Measurements from ENCODE around the gene NKX6-2. TPM values are rescaled to one million over a fixed set of nuclear protein-coding genes. Genes with fewer than 3 reads are reported as not detected.

Gene NKX6-2
- total RNA-seq, 2 donors from 2014 or later: 5.0 TPM; not detected in 1

- Histone ChIP-seq H3K9me3 (no peaks in the 10 kb centered on the region), H3K27ac (no peak overlapping the region), H3K27me3 (replicated peaks; ENCODE audit: insufficient read depth) (no peaks in the 10 kb centered on the region), H3K36me3 (peaks cover 0 to 3% of the 10 kb centered on the region in 2 donors), H3K4me1 (replicated peaks) (no peaks in the 10 kb centered on the region), H3K4me3 (no peak overlapping the region)
- no peak for DNase-seq (ENCODE audit: low spot score)
- intact Hi-C loops (cut with DNase I): no loop called here
- WGBS: 86% methylated on average over 13 of the region's 14 CpGs
- TF ChIP-seq POLR2A (IDR thresholded peaks at IDR 0.05) (no peak), CTCF (IDR thresholded peaks at IDR 0.05) (no peak), POLR2AphosphoS5 (IDR thresholded peaks at IDR 0.05) (no peak)
Observed at GRCh38 chr10:132739225-132739613, 46.7 kb downstream of the NKX6-2 start.

DNA sequence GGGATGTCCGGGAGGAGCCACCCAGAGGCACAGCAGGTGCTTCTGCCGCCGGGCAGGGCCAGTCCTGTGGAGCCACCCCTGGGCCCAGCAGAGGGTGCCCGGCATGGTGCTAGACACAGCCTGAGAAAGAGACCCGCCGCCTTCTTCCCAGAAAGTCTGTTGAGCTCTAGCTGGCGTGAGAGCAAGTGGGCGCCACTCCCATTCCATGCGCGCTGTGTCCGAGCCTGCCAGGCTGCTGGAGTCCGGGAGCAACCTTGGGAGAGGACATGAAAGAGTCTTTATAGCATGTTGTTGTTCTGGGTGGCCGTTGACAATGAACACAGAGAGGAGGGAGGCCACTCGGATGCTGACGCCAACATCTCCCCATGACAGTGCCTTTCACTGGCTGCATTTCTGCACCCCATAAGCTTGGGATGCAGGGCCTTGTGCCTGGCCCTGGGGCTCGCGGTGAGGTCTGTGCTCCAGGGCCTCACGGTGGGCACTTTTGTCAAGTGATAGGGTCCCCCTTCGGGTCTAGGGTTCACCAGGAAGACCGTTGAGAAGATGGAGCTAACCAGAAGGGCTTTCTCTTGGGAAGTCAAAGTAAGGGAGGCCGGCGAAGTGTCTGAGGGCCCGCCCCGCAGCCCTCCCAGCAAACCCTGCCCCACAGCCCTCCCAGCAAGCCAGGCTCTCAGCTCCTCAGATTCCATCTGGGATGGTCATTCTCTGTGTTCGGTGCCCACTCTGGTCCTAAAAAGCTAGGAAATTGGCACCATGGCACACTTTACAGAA, 47.3 kb downstream of the NKX6-2 start:
- no peaks in the 10 kb centered on the region for H3K27me3 ChIP-seq (replicated peaks; ENCODE audit: insufficient read depth)
- no peak overlapping the region for H3K27ac ChIP-seq
- TF ChIP-seq POLR2A (IDR thresholded peaks at IDR 0.05) (no peak), POLR2AphosphoS5 (IDR thresholded peaks at IDR 0.05) (no peak), CTCF (IDR thresholded peaks at IDR 0.05) (no peak)
- H3K4me1 ChIP-seq (replicated peaks): no peaks in the 10 kb centered on the region
- peaks cover 0 to 3% of the 10 kb centered on the region in 2 donors for H3K36me3 ChIP-seq
- no peak overlapping the region for H3K4me3 ChIP-seq
- no peak for DNase-seq (ENCODE audit: low spot score)
- intact Hi-C loops (cut with DNase I): no loop called here
- 86% methylated on average over 25 of the region's 25 CpGs for WGBS
- no peaks in the 10 kb centered on the region for H3K9me3 ChIP-seq

DNA sequence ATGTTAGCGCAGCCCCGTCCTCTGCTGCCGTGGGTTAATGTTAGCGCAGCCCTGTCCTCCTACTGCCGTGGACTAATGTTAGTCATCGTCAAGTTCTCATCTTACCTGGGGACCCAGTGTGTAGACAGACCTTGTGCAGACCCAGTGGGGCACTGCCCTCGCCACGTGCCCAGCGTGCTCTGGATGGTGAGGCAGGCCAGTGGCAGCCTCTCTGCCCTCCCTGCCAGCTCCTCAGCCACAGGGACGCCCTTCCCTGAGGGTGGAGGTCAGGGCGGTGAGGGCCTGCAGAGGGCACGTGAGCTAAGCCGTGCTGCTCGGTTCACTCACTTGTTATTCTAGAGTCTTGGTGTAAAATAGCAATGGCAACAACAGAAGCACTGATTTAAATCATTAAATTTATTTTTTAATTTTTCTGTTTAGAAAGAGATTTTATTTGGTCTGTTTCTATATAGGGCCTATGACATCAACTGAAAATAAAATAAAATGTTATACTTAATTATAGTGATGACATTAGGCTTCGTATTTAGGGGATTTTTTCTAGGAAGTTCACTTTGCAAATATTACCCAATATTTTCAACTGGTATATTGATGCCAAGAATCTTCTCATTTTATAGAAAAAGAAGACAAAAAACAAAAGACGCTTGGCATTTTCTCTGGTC, 48.4 kb downstream of the NKX6-2 start:
- no peak overlapping the region for H3K4me3 ChIP-seq
- no peak for DNase-seq (ENCODE audit: low spot score)
- WGBS: 86% methylated on average over 16 of the region's 16 CpGs
- H3K27me3 ChIP-seq (replicated peaks; ENCODE audit: insufficient read depth): no peaks in the 10 kb centered on the region
- intact Hi-C loops (cut with DNase I): no loop called here
- H3K9me3 ChIP-seq: no peaks in the 10 kb centered on the region
- TF ChIP-seq CTCF (IDR thresholded peaks at IDR 0.05): no peak
- TF ChIP-seq POLR2AphosphoS5 (IDR thresholded peaks at IDR 0.05): no peak
- no peak for TF ChIP-seq POLR2A (IDR thresholded peaks at IDR 0.05)
- no peak overlapping the region for H3K27ac ChIP-seq
- H3K4me1 ChIP-seq (replicated peaks): no peaks in the 10 kb centered on the region
- H3K36me3 ChIP-seq: peaks cover 0 to 3% of the 10 kb centered on the region in 2 donors

GRCh38 chr10:132735923-132736391, 50.0 kb downstream of the NKX6-2 start:
- intact Hi-C loops (cut with DNase I): no loop called here
- 89% methylated on average over 24 of the region's 24 CpGs for WGBS
- TF ChIP-seq POLR2A (IDR thresholded peaks at IDR 0.05) (no peak), CTCF (IDR thresholded peaks at IDR 0.05) (no peak), POLR2AphosphoS5 (IDR thresholded peaks at IDR 0.05) (no peak)
- Histone ChIP-seq H3K36me3 (peaks cover 0 to 3% of the 10 kb centered on the region in 2 donors), H3K27ac (no peak overlapping the region), H3K9me3 (no peaks in the 10 kb centered on the region), H3K4me3 (no peak overlapping the region), H3K27me3 (replicated peaks; ENCODE audit: insufficient read depth) (no peaks in the 10 kb centered on the region), H3K4me1 (replicated peaks) (no peaks in the 10 kb centered on the region)
- no peak for DNase-seq (ENCODE audit: low spot score)
